Vagina (tissue), 2 donors: ENCODE measurements around the gene KLHL29. TPM values are rescaled to one million over a fixed set of nuclear protein-coding genes. Genes with fewer than 3 reads are reported as not detected.

Experiments
- DNase-seq, 2 donors: peaks; one replicate each; pipeline ENCODE4 v3.0.0-alpha.2; 2017; ENCODE audit errors: extremely low spot score in 2 of 2
- H3K27ac ChIP-seq: fragments of 200-600 bp; sonication (generic); one replicate; pipeline ENCODE4 v1.5.1; 2019
- H3K27me3 ChIP-seq: fragments of 200-600 bp; sonication (generic); one replicate; pipeline ENCODE4 v1.5.1; 2019
- H3K36me3 ChIP-seq, 2 donors: fragments of 200-600 bp; sonication (generic); one replicate each; pipeline ENCODE4 v1.5.1; 2017 to 2019
- H3K4me1 ChIP-seq: fragments of 200-600 bp; sonication (generic); one replicate; pipeline ENCODE4 v1.5.1; 2019
- H3K4me3 ChIP-seq, 2 donors: fragments of 200-600 bp; sonication (generic); 1 replicate in 1 of 2; 2 replicates in 1 of 2; pipeline ENCODE4 v1.5.1; 2016 to 2019
- H3K9me3 ChIP-seq: fragments of 200-600 bp; sonication (generic); one replicate; pipeline ENCODE4 v1.5.1; 2019
- POLR2A ChIP-seq, 2 donors: fragments of 450-650 bp; IDR thresholded peaks; one replicate each; pipeline ENCODE4 v1.6.1; 2017; ENCODE audit warnings: antibody characterized with exemption in 2 of 2, mild to moderate bottlenecking in 2 of 2, moderate library complexity in 2 of 2
- POLR2AphosphoS5 ChIP-seq, 2 donors: sonication (generic); formaldehyde crosslinking; IDR thresholded peaks; one replicate each; pipeline ENCODE4 v1.9.0; 2017; ENCODE audit warnings: antibody characterized with exemption in 2 of 2, mild to moderate bottlenecking in 2 of 2, low read depth in 1 of 2; ENCODE audit not compliant: insufficient read depth in 1 of 2
- intact Hi-C: fragments of 100-400 bp; cut with DNase I; formaldehyde crosslinking; loops from one replicate; pipeline ENCODE4 v1.15.1; 2023
- total RNA-seq: library from RNA; depleted of rRNA; stranded (reverse); fragments of >200 nt; gene quantifications from one replicate; pipeline ENCODE4 v1.2.3, GENCODE V29; 2016
- TF ChIP-seq, protein P1 (sequence below), 3 experiments: fragments of 450-650 bp in 2 of 3; fragments of 200-600 bp in 1 of 3; sonication (generic) in 1 of 3; IDR thresholded peaks; one replicate each; pipeline ENCODE4 v1.5.1; 2017 to 2019; ENCODE audit warnings: antibody characterized with exemption in 3 of 3, mild to moderate bottlenecking in 2 of 3, moderate library complexity in 2 of 3

The KLHL29 gene
- total RNA-seq, 1 donor from 2014 or later = 19.4 TPM

- Histone ChIP-seq H3K36me3 (no peaks in the 10 kb centered on the region), H3K4me1 (peaks cover 10% of the 10 kb centered on the region), H3K9me3 (no peaks in the 10 kb centered on the region), H3K4me3 (no peak overlapping the region), H3K27me3 (no peaks in the 10 kb centered on the region), H3K27ac (no peak overlapping the region)
- TF ChIP-seq, protein P1, sequence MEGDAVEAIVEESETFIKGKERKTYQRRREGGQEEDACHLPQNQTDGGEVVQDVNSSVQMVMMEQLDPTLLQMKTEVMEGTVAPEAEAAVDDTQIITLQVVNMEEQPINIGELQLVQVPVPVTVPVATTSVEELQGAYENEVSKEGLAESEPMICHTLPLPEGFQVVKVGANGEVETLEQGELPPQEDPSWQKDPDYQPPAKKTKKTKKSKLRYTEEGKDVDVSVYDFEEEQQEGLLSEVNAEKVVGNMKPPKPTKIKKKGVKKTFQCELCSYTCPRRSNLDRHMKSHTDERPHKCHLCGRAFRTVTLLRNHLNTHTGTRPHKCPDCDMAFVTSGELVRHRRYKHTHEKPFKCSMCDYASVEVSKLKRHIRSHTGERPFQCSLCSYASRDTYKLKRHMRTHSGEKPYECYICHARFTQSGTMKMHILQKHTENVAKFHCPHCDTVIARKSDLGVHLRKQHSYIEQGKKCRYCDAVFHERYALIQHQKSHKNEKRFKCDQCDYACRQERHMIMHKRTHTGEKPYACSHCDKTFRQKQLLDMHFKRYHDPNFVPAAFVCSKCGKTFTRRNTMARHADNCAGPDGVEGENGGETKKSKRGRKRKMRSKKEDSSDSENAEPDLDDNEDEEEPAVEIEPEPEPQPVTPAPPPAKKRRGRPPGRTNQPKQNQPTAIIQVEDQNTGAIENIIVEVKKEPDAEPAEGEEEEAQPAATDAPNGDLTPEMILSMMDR (IDR thresholded peaks at IDR 0.05) = no peak
- no peak for TF ChIP-seq POLR2AphosphoS5 (IDR thresholded peaks at IDR 0.05; ENCODE audit: insufficient read depth in 1 of 2, low read depth in 1 of 2)
- TF ChIP-seq POLR2A (IDR thresholded peaks at IDR 0.05) = no peak
- intact Hi-C loops = loop anchor here (5.0 kb wide), 1 partner anchor 41 kb away; no protein-coding TSS in a partner anchor
- no peak for DNase-seq
Measured at GRCh38 chr2:23603581-23603980, 218.6 kb downstream of the KLHL29 start.

DNA sequence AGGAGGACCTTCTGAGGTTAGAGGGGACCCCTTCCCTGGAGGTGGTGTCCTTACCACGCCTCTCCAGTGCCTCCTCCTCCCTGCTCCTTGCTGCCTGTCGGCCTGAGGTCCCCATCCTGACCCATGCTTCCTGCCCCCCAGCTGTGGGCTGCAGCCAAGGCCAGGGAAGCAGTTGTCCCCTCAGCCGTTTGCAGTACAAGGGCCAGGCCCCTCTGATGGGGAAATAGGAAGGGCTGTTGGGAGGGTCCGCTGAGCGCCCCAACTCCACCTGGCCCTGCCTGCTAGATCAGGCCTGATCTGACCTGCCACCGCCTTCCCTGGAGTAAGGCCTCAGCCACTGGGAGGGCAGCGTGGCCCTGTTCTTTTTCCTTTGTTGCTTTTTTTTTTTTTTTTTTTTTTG lies 219.8 kb downstream of the KLHL29 start:
- H3K9me3 ChIP-seq = no peaks in the 10 kb centered on the region
- no peaks in the 10 kb centered on the region for H3K36me3 ChIP-seq
- intact Hi-C loops = loop anchor here (5.0 kb wide), 1 partner anchor 42 kb away; no protein-coding TSS in a partner anchor
- TF ChIP-seq POLR2A (IDR thresholded peaks at IDR 0.05) = no peak
- TF ChIP-seq, protein P1 (IDR thresholded peaks at IDR 0.05) = no peak
- TF ChIP-seq POLR2AphosphoS5 (IDR thresholded peaks at IDR 0.05; ENCODE audit: insufficient read depth in 1 of 2, low read depth in 1 of 2) = no peak
- no peak overlapping the region for H3K4me3 ChIP-seq
- H3K27ac ChIP-seq = no peak overlapping the region
- H3K4me1 ChIP-seq = peaks cover 10% of the 10 kb centered on the region
- no peaks in the 10 kb centered on the region for H3K27me3 ChIP-seq
- DNase-seq = no peak

GRCh38 chr2:23605236-23605635 lies 220.3 kb downstream of the KLHL29 start:
- intact Hi-C loops = no loop called here
- Histone ChIP-seq H3K9me3 (no peaks in the 10 kb centered on the region), H3K4me1 (peaks cover 10% of the 10 kb centered on the region), H3K36me3 (no peaks in the 10 kb centered on the region), H3K27me3 (no peaks in the 10 kb centered on the region), H3K4me3 (no peak overlapping the region), H3K27ac (no peak overlapping the region)
- no peak for DNase-seq
- TF ChIP-seq, protein P1 (IDR thresholded peaks at IDR 0.05) = no peak
- TF ChIP-seq POLR2AphosphoS5 (IDR thresholded peaks at IDR 0.05; ENCODE audit: insufficient read depth in 1 of 2, low read depth in 1 of 2) (no peak), POLR2A (IDR thresholded peaks at IDR 0.05) (no peak)

DNA sequence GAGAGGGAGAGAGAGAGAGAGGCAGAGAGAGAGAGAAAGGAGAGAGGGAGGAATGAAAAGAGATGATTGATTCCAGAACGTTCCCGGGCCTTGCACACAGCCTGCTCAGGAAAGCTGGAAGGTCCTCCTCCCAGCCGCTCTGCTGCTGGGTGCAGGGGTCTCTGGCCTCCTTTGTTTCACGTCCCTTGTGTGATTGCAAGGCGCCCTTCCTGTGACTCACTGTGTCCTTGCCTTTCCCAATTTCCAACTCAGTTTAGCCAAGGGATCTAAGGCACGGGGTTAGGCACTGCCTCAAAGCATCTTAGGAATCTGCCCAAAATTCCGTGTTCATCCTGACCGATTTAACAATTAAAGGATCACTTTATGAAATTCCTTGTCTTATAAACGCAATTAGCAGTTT lies 221.2 kb downstream of the KLHL29 start:
- H3K27me3 ChIP-seq = no peaks in the 10 kb centered on the region
- TF ChIP-seq, protein P1 (IDR thresholded peaks at IDR 0.05) = no peak
- TF ChIP-seq POLR2A (IDR thresholded peaks at IDR 0.05) (no peak), POLR2AphosphoS5 (IDR thresholded peaks at IDR 0.05; ENCODE audit: insufficient read depth in 1 of 2, low read depth in 1 of 2) (no peak)
- peaks cover 10% of the 10 kb centered on the region for H3K4me1 ChIP-seq
- H3K9me3 ChIP-seq = no peaks in the 10 kb centered on the region
- no peak overlapping the region for H3K27ac ChIP-seq
- H3K4me3 ChIP-seq = no peak overlapping the region
- H3K36me3 ChIP-seq = no peaks in the 10 kb centered on the region
- intact Hi-C loops = no loop called here
- DNase-seq = no peak

GRCh38 chr2:23606968-23607367 lies 222.0 kb downstream of the KLHL29 start:
- intact Hi-C loops = no loop called here
- Histone ChIP-seq H3K27ac (no peak overlapping the region), H3K9me3 (no peaks in the 10 kb centered on the region), H3K4me3 (no peak overlapping the region), H3K27me3 (no peaks in the 10 kb centered on the region), H3K4me1 (peaks cover 6% of the 10 kb centered on the region), H3K36me3 (no peaks in the 10 kb centered on the region)
- TF ChIP-seq, protein P1 (IDR thresholded peaks at IDR 0.05) = no peak
- TF ChIP-seq POLR2AphosphoS5 (IDR thresholded peaks at IDR 0.05; ENCODE audit: insufficient read depth in 1 of 2, low read depth in 1 of 2) (no peak), POLR2A (IDR thresholded peaks at IDR 0.05) (no peak)
- no peak for DNase-seq
